HCT116 (cell line): Measurements from ENCODE around the gene SH3PXD2A.

ENCODE experiments used
- CEBPB ChIP-seq: IDR thresholded peaks from 2 replicates; pipeline ENCODE4 v1.6.1; 2012; ENCODE audit warnings: low read depth
- CTCF ChIP-seq, 3 experiments: fragments of 200-600 bp in 1 of 3; sonication (generic) in 1 of 3; IDR thresholded peaks in 2 of 3; conservative IDR thresholded peaks in 1 of 3; 2 replicates each; pipeline ENCODE4 v1.5.1; 2012 to 2017; ENCODE audit warnings: low read depth in 2 of 3, low read length in 2 of 3, antibody characterized with exemption in 1 of 3, borderline replicate concordance in 1 of 3, control low read depth in 1 of 3, mild to moderate bottlenecking in 1 of 3, mixed read lengths in 1 of 3, mixed run types in 1 of 3, moderate library complexity in 1 of 3; ENCODE audit not compliant: insufficient read depth in 1 of 3
- EZH2 ChIP-seq: fragments of 200-600 bp; sonication (generic); IDR thresholded peaks from 2 replicates; pipeline ENCODE4 v1.6.1; 2017; ENCODE audit warnings: antibody characterized with exemption, mixed run types
- MAX ChIP-seq: IDR thresholded peaks from 2 replicates; pipeline ENCODE4 v1.6.1; 2012
- POLR2A ChIP-seq: IDR thresholded peaks from 2 replicates; pipeline ENCODE4 v1.7.0; 2011; ENCODE audit warnings: borderline replicate concordance; ENCODE audit not compliant: insufficient read depth, insufficient read length; ENCODE audit errors: extremely low read depth
- POLR2AphosphoS5 ChIP-seq: IDR thresholded peaks from 2 replicates; pipeline ENCODE4 v1.6.1; 2011; ENCODE audit warnings: mild to moderate bottlenecking, low read depth, low read length, moderate library complexity
- RAD21 ChIP-seq: IDR thresholded peaks from 2 replicates; pipeline ENCODE4 v1.6.1; 2012; ENCODE audit warnings: low read depth, mild to moderate bottlenecking
- REST ChIP-seq: IDR thresholded peaks from 2 replicates; pipeline ENCODE4 v1.6.1; 2012; ENCODE audit warnings: low read depth
- SRF ChIP-seq: IDR thresholded peaks from 2 replicates; pipeline ENCODE4 v1.6.1; 2012; ENCODE audit warnings: low read depth
- YY1 ChIP-seq: IDR thresholded peaks from 2 replicates; pipeline ENCODE4 v1.6.1; 2011; ENCODE audit warnings: low read length, low read depth, moderate library complexity, mild to moderate bottlenecking; ENCODE audit not compliant: insufficient replicate concordance; ENCODE audit errors: extremely low read depth
- ZBTB33 ChIP-seq: IDR thresholded peaks from 2 replicates; pipeline ENCODE4 v1.6.1; 2011; ENCODE audit warnings: mild to moderate bottlenecking, low read length, moderate library complexity; ENCODE audit not compliant: insufficient replicate concordance; ENCODE audit errors: extremely low read depth
- ZFX ChIP-seq: fragments of 450-650 bp; IDR thresholded peaks from 2 replicates; pipeline ENCODE4 v1.6.1; 2017
- ZNF274 ChIP-seq: fragments of 200-500 bp; sonication (Bioruptor generic); IDR thresholded peaks from 2 replicates; pipeline ENCODE4 v1.6.1; 2014; ENCODE audit warnings: mild to moderate bottlenecking, low read depth, low read length, inconsistent platforms

GRCh38 chr10:103724074-103724473 lies 131.3 kb downstream of the SH3PXD2A start:
- TF ChIP-seq CTCF (IDR thresholded peaks at IDR 0.05 in 2 of 3, conservative IDR thresholded peaks at IDR 0.05 in 1 of 3; ENCODE audit: borderline replicate concordance in 1 of 3, insufficient read depth in 1 of 3, low read depth in 2 of 3, low read length in 2 of 3) = no peak
- TF ChIP-seq MAX = no peak
- no peak for TF ChIP-seq REST
- TF ChIP-seq CEBPB = no peak
- TF ChIP-seq POLR2A = no peak
- no peak for TF ChIP-seq ZFX
- TF ChIP-seq EZH2 = no peak
- TF ChIP-seq ZNF274 = no peak
- no peak for TF ChIP-seq SRF
- no peak for TF ChIP-seq RAD21
- no peak for TF ChIP-seq YY1
- TF ChIP-seq ZBTB33 = no peak
- no peak for TF ChIP-seq POLR2AphosphoS5
